Activated CD4-positive, alpha-beta T cell treated with anti-CD3 and anti-CD28 coated beads, Interleukin-2, Interleukin-4, amounts not matched to agents 100 ng/mL and 50 ng/mL, durations not matched to agents 16 hours and 8 hours (primary cell): Measurements from ENCODE around the gene BRD7.

ENCODE experiments used
- DNase-seq: peaks from one replicate; pipeline ENCODE4 v3.0.0-alpha.2; 2020; ENCODE audit warnings: low spot score

Gene BRD7

DNA sequence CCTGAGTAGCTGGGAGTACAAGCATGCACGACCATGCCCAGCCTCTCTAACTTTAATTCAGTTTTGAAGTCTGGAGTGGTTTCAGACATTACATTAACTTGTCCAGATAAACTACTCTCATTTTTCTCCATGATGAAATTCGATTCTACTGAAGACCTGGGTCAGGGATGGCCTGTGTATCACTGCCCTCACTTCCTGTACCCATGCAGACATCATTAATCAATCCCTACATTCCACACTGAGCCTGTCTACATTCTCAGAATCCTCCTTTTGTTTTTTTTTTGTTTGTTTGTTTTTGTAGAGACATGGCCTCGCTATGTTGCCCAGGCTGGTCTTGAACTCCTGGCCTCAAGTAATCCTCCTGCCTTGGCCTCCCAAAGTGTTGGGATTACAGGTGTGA is 79.9 kb downstream of the BRD7 start:
- DNase-seq = no peak

- DNase-seq = no peak
Observed at GRCh38 chr16:50288026-50288425, 80.8 kb downstream of the BRD7 start.

GRCh38 chr16:50286681-50287080 is 82.1 kb downstream of the BRD7 start:
- no peak for DNase-seq

- DNase-seq = no peak
Observed at GRCh38 chr16:50285406-50286003, 83.3 kb downstream of the BRD7 start.

- DNase-seq = no peak
Observed at GRCh38 chr16:50284131-50284911, 84.5 kb downstream of the BRD7 start.

DNA sequence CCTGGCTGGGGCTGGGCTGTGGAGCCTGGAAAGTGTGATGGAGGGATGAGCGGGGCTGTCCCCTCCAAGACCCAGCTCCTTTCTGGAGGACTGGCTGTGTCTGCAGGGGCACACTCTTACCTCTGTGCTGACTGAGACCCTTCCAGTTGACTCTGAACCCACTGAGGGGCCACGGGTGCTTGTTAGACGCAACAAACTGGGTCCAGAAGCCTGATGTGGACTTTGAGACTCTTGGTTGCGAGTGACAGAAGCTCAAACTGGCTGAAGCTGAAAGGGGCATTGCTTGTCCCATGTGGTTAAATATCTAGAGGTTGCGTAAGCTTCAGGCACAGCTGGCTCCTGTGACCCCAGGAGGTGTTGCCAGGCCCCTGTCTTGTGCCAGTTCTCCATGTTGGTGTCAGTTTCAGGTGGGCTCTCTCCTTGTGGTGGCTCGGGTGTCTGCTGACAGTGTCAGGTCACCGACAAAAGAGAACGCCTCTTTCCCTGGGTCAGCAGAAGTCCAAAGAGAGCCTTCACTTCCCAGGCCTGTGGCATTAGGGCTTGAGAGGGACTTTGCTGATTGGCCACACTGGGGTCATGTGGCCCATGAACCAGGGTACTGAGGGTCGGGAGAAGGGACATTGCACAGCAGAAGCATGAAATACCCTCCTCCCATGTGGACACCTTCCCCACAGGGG is 85.7 kb downstream of the BRD7 start:
- DNase-seq = no peak

DNA sequence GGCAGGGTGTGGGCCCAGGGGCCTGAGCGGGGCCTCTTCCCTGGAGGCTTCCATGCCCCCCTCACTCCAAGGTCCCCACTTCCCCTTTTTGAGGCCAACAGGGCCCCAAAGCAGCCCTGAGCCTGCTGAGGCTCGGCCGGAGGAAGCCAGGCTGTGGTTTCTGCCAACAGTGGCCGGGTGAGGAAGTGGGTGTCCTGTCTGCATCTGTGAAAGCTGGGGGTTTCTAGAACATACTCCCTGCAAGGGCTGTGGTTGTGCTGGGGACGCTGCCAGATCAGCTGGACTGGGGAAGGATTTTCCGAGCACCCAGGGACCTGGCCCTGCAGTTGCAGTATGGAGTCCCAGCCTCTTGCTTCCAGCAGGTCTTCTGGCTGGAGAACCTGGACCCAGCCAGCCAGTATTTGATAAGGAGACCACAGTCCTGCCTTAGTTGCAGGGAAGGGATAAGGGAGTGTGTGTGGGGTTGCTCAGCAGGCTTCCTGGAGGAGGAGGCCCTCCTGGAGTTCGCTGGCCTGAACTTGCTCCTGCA is 86.7 kb downstream of the BRD7 start:
- peak; percentile 70 for DNase-seq

DNA sequence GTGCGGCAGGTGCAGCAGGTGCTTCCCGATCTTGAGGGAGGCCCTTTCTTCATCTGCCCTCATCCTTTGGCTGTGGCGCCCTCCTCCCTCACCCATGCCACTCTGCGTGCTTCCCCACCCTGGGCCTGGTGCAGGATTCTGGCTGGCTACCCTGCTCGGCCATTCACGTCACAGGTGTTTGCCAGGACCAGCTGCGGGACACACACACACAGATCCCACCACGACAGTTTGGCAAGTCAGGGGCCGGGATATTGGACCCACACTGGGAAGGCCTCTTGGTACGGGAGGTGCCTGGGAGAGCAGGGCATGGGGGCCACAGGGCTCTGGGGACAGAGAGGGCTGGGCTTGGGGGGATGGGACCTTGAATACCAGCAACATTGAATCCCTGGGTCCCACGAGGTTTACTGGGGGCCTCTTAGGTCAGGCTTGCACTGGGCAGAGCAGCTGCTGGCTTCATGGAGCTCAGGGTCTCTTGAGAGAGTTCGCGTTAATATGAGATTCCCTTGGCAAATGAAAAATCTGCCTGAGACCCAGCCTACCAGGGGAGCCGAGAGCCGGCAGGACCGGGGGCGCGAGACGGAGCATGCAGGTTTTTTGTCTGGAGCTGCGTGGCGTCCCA is 87.3 kb downstream of the BRD7 start:
- DNase-seq = no peak

DNA sequence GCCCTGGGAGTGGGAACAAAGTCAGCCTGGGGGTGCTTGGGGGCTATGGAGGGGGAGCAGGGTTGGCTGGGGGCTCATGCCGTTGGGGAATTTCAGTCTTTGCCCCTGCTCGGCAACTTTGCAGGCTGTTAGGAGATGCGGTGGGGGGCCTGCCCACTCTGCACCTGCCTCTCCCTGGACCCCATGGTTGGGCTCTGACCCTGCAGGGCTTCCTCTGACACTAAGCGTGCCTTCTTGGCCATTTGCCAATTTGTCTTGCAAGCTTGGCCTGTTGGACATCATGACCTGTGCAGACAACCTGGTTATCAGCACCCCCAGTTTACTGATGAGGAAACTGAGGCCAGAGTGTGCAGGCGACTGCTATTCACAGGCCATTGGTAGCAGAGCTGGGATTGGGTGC is 87.9 kb downstream of the BRD7 start:
- no peak for DNase-seq

DNA sequence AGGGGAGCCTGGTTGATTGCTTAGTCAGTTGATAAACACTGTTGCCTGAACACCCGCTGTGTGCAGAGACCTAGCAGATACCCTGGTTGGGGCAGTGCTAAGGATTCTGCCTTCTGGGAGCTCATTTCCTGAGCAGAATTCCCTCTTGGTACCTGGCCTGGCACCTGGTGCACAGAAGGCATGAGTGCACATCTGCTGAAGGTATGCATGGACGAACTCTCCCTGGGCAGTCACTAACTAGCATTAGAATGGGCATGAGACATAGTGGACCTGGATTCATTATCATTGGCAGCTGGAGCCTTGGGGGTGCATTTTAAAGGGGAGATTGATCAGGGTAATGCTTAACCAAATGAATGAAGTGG is 89.3 kb downstream of the BRD7 start:
- DNase-seq = no peak

- DNase-seq = no peak
Observed at GRCh38 chr16:50278251-50278650, 90.5 kb downstream of the BRD7 start.

DNA sequence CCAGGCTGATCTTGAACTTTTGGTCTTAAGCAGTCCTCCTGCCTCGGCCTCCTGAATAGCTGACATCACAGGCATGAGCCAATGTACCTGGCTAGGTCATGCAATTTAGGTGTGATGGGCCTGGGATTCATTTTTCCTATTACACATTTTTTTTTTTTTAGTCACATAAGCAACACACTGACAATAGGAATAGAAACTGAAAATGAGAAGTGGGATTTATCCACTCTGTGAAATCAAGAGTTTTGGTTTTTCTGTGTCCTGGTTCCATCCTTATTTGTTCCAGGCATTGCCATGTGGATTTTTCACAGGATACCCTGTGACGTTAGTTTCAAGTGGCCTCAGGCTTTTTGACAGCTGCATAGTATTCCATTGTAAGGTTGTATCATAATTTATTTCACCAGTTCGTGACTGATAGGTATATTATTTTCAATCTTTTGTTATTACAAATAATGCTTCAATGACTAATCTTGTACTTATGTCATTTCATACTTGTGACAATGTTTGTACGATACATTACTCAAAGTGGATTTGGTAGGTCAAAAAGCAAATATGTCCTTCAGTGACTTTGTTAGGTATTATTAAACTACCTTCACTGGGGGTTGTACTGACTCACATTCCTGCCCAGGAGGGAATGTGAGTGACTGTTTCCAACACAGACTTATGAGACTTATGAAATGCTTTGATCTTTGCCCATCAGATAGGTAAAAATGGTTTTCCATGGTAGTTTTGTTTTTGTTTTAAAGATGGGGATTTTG is 91.8 kb downstream of the BRD7 start:
- no peak for DNase-seq

GRCh38 chr16:50276326-50276640 is 92.5 kb downstream of the BRD7 start:
- no peak for DNase-seq

- no peak for DNase-seq
Observed at GRCh38 chr16:50275428-50276325, 93.1 kb downstream of the BRD7 start.

GRCh38 chr16:50275098-50275415 is 93.7 kb downstream of the BRD7 start:
- DNase-seq = no peak

GRCh38 chr16:50274326-50275097 is 94.3 kb downstream of the BRD7 start:
- no peak for DNase-seq

DNA sequence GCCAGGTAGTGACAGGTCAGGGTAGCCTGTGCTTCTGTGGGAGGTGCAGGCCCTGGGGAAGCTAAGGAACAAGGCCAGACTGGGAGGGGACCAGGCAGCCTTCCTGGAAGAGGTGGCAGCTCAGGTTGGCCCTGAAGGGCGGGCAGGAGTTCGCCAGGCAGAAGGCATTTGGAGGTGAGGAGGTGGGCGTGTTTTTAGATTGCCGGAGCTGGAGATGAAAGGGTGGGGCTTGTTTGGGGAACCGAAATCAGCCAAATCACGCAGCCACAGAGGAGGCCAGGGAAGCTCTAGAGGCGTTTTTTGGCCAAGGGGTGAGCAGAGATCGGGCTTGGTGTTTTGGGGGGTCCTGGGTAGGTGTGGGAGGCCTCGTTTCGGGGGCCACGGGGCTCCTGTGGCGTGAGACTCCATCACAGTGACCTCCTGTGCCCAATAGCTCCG is 94.9 kb downstream of the BRD7 start:
- no peak for DNase-seq

GRCh38 chr16:50273382-50273690 is 95.5 kb downstream of the BRD7 start:
- DNase-seq = no peak

GRCh38 chr16:50272687-50273381 is 96.0 kb downstream of the BRD7 start:
- DNase-seq = no peak

- DNase-seq = no peak
Observed at GRCh38 chr16:50272111-50272571, 96.6 kb downstream of the BRD7 start.
